ENCODE data around the gene TCF7L1.

The TCF7L1 gene

GRCh38 chr2:85110991-85111560 lies 22.1 kb upstream of the TCF7L1 start:
- Histone ChIP-seq H3K9ac (no peak overlapping the region), H3K36me3 (ENCODE audit: control insufficient read depth, insufficient read depth, low read length) (no peaks in the 10 kb centered on the region), H3K79me2 (no peaks in the 10 kb centered on the region), H3K4me1 (no peaks in the 10 kb centered on the region), H3K27me3 (ENCODE audit: control insufficient read depth, insufficient read depth, low read length) (no peaks in the 10 kb centered on the region), H3K9me3 (ENCODE audit: control insufficient read depth, low read length) (no peaks in the 10 kb centered on the region), H2AFZ (no peak overlapping the region), H3K4me3 (ENCODE audit: low read depth, low read length) (no peak overlapping the region), H3K27ac (no peak overlapping the region), H3K4me2 (ENCODE audit: low read length) (no peak overlapping the region)
- TF ChIP-seq CTCF (IDR thresholded peaks at IDR 0.05), result no peak

- H3K4me2 ChIP-seq (ENCODE audit: low read length), result no peak overlapping the region
- H2AFZ ChIP-seq, result no peak overlapping the region
- no peaks in the 10 kb centered on the region for H3K36me3 ChIP-seq (ENCODE audit: control insufficient read depth, insufficient read depth, low read length)
- no peak overlapping the region for H3K9ac ChIP-seq
- no peak overlapping the region for H3K4me3 ChIP-seq (ENCODE audit: low read depth, low read length)
- H3K9me3 ChIP-seq (ENCODE audit: control insufficient read depth, low read length), result no peaks in the 10 kb centered on the region
- no peaks in the 10 kb centered on the region for H3K79me2 ChIP-seq
- TF ChIP-seq CTCF (IDR thresholded peaks at IDR 0.05), result no peak
- H3K4me1 ChIP-seq, result no peaks in the 10 kb centered on the region
- no peak overlapping the region for H3K27ac ChIP-seq
- no peaks in the 10 kb centered on the region for H3K27me3 ChIP-seq (ENCODE audit: control insufficient read depth, insufficient read depth, low read length)
Measured at GRCh38 chr2:85111819-85112281, 21.3 kb upstream of the TCF7L1 start.

GRCh38 chr2:85112906-85113625 lies 20.1 kb upstream of the TCF7L1 start:
- H3K36me3 ChIP-seq (ENCODE audit: control insufficient read depth, insufficient read depth, low read length), result no peaks in the 10 kb centered on the region
- H3K4me1 ChIP-seq, result no peaks in the 10 kb centered on the region
- H3K27me3 ChIP-seq (ENCODE audit: control insufficient read depth, insufficient read depth, low read length), result no peaks in the 10 kb centered on the region
- no peak overlapping the region for H2AFZ ChIP-seq
- no peak overlapping the region for H3K4me3 ChIP-seq (ENCODE audit: low read depth, low read length)
- no peak overlapping the region for H3K4me2 ChIP-seq (ENCODE audit: low read length)
- no peak overlapping the region for H3K9ac ChIP-seq
- no peak overlapping the region for H3K27ac ChIP-seq
- no peaks in the 10 kb centered on the region for H3K79me2 ChIP-seq
- H3K9me3 ChIP-seq (ENCODE audit: control insufficient read depth, low read length), result no peaks in the 10 kb centered on the region
- no peak for TF ChIP-seq CTCF (IDR thresholded peaks at IDR 0.05)

- Histone ChIP-seq H3K4me3 (ENCODE audit: low read depth, low read length) (no peak overlapping the region), H3K79me2 (no peaks in the 10 kb centered on the region), H3K9ac (no peak overlapping the region), H3K4me2 (ENCODE audit: low read length) (no peak overlapping the region), H3K36me3 (ENCODE audit: control insufficient read depth, insufficient read depth, low read length) (no peaks in the 10 kb centered on the region), H3K4me1 (no peaks in the 10 kb centered on the region), H2AFZ (no peak overlapping the region), H3K9me3 (ENCODE audit: control insufficient read depth, low read length) (no peaks in the 10 kb centered on the region), H3K27me3 (ENCODE audit: control insufficient read depth, insufficient read depth, low read length) (no peaks in the 10 kb centered on the region), H3K27ac (no peak overlapping the region)
- TF ChIP-seq CTCF (IDR thresholded peaks at IDR 0.05), result no peak
Measured at GRCh38 chr2:85114586-85115330, 18.4 kb upstream of the TCF7L1 start.

Measured in parathyroid adenoma (tissue), 2 donors.